Natural killer cell (primary cell): ENCODE results near the gene SF3A2. TPM values are rescaled to one million over a fixed set of nuclear protein-coding genes. Genes with fewer than 3 reads are reported as not detected.

Experiments used
- ATAC-seq, 3 donors: fragments of 150-1000 bp in 2 of 3; fragments of 200-7000 bp in 1 of 3; cut with Tn5 transposase; 1 replicate in 1 of 3; 2 replicates in 2 of 3; pipeline ENCODE4 v1.10.0; 2021; ENCODE audit warnings: mild to moderate bottlenecking in 2 of 3, moderate library complexity in 2 of 3
- DNase-seq, 2 donors: peaks; one replicate each; pipeline versions ENCODE4 v3.0.0 to v3.0.0-alpha.2; 2013 to 2021; ENCODE audit warnings: mixed read lengths in 1 of 2
- H3K27ac ChIP-seq: one replicate; pipeline ENCODE4 v1.5.1; 2013; ENCODE audit warnings: mild to moderate bottlenecking, low read length
- H3K27me3 ChIP-seq: one replicate; pipeline ENCODE4 v1.6.1; 2013; ENCODE audit warnings: low read length; ENCODE audit not compliant: control insufficient read depth, insufficient read depth
- H3K36me3 ChIP-seq: one replicate; pipeline ENCODE4 v1.6.1; 2013; ENCODE audit warnings: low read length; ENCODE audit not compliant: control insufficient read depth, insufficient read depth
- H3K4me1 ChIP-seq: one replicate; pipeline ENCODE4 v1.6.1; 2013; ENCODE audit warnings: low read length; ENCODE audit not compliant: control insufficient read depth, insufficient read depth
- H3K4me3 ChIP-seq: one replicate; pipeline ENCODE4 v1.5.1; 2013; ENCODE audit warnings: low read length
- H3K9me3 ChIP-seq: one replicate; pipeline ENCODE4 v1.6.1; 2013; ENCODE audit warnings: low read length; ENCODE audit not compliant: control insufficient read depth, insufficient read depth
- H3K27ac Mint-ChIP-seq, 2 donors: one replicate each; pipeline ENCODE4 v1.8.0; 2022; ENCODE audit warnings: mild to moderate bottlenecking in 2 of 2, mixed read lengths in 2 of 2, moderate library complexity in 1 of 2
- H3K27me3 Mint-ChIP-seq, 2 donors: one replicate each; pipeline ENCODE4 v1.8.0; 2022; ENCODE audit warnings: low read depth in 2 of 2, mixed read lengths in 2 of 2
- H3K36me3 Mint-ChIP-seq: one replicate; pipeline ENCODE4 v1.8.0; 2022; ENCODE audit warnings: mixed read lengths
- H3K4me1 Mint-ChIP-seq, 2 donors: one replicate each; pipeline ENCODE4 v1.8.0; 2022; ENCODE audit warnings: mixed read lengths in 2 of 2
- H3K4me3 Mint-ChIP-seq: one replicate; pipeline ENCODE4 v1.8.0; 2022; ENCODE audit warnings: mild to moderate bottlenecking, moderate library complexity, mixed read lengths
- H3K9me3 Mint-ChIP-seq, 2 donors: one replicate each; pipeline ENCODE4 v1.8.0; 2022; ENCODE audit warnings: mixed read lengths in 2 of 2
- WGBS: methylation state at CpG from one replicate; pipeline ENCODE4 v1.1.7; 2013; ENCODE audit warnings: missing lambda C conversion rate; ENCODE audit not compliant: insufficient coverage; 5-methylcytosine and 5-hydroxymethylcytosine counted together
- intact Hi-C: fragments of 100-400 bp; cut with micrococcal nuclease; formaldehyde crosslinking; loops from one replicate; pipeline ENCODE4 v1.14.2; 2022
- total RNA-seq, 4 donors: library from RNA; stranded (reverse); fragments of 120-200 nt in 1 of 4; gene quantifications; one replicate each; pipeline versions ENCODE4 v1.2.3 to v1.2.4, GENCODE V29; 2013 to 2022
- TF ChIP-seq, protein P1 (sequence below): fragments of 200-600 bp; IDR thresholded peaks from one replicate; pipeline ENCODE4 v1.8.0; 2022; ENCODE audit warnings: antibody characterized with exemption

SF3A2 gene
- total RNA-seq, 3 donors from 2014 or later (not counting 1 experiment from before 2014, with no cell fraction given) = 143 to 165 (median 147) TPM

DNA sequence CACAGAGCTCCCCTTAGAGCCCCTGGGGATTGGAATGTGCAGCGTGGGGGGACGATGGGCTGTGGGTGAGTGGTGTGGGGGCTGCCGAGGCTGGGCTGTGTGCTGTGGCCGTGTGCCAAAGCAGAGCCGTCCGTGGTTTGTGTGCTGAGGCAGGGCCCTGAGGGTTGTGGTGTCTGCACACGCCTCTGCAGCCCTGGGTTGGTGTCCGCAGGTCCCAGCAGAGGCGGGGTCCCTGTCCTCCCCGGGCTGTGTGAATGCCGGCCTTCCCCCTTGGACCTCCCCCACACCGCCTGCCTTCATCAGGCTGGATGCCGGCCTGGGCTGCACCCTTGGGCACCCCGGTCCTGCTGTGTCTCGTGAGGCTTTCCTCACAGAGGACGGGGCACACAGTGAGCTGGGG, 46.7 kb upstream of the SF3A2 start:
- Histone ChIP-seq H3K27ac (no peak overlapping the region), H3K27me3 (no peaks in the 10 kb centered on the region), H3K9me3 (no peaks in the 10 kb centered on the region), H3K4me3 (no peak overlapping the region), H3K4me1 (peaks cover 20% of the 10 kb centered on the region), H3K36me3 (peaks cover 51% of the 10 kb centered on the region)
- intact Hi-C loops = no loop called here
- Mint-ChIP-seq H3K27me3 (no peaks in the 10 kb centered on the region), H3K27ac (peak overlapping the region; percentile 16 to 62), H3K9me3 (no peaks in the 10 kb centered on the region), H3K4me3 (no peak overlapping the region), H3K36me3 (no peaks in the 10 kb centered on the region), H3K4me1 (peaks cover 13 to 16% of the 10 kb centered on the region in 2 donors)
- peak in 2 of 3 donors; percentile 26 to 30 for ATAC-seq
- TF ChIP-seq, protein P1, sequence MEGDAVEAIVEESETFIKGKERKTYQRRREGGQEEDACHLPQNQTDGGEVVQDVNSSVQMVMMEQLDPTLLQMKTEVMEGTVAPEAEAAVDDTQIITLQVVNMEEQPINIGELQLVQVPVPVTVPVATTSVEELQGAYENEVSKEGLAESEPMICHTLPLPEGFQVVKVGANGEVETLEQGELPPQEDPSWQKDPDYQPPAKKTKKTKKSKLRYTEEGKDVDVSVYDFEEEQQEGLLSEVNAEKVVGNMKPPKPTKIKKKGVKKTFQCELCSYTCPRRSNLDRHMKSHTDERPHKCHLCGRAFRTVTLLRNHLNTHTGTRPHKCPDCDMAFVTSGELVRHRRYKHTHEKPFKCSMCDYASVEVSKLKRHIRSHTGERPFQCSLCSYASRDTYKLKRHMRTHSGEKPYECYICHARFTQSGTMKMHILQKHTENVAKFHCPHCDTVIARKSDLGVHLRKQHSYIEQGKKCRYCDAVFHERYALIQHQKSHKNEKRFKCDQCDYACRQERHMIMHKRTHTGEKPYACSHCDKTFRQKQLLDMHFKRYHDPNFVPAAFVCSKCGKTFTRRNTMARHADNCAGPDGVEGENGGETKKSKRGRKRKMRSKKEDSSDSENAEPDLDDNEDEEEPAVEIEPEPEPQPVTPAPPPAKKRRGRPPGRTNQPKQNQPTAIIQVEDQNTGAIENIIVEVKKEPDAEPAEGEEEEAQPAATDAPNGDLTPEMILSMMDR = no peak
- DNase-seq = no peak
- WGBS = 48% methylated on average over 16 of the region's 16 CpGs

DNA sequence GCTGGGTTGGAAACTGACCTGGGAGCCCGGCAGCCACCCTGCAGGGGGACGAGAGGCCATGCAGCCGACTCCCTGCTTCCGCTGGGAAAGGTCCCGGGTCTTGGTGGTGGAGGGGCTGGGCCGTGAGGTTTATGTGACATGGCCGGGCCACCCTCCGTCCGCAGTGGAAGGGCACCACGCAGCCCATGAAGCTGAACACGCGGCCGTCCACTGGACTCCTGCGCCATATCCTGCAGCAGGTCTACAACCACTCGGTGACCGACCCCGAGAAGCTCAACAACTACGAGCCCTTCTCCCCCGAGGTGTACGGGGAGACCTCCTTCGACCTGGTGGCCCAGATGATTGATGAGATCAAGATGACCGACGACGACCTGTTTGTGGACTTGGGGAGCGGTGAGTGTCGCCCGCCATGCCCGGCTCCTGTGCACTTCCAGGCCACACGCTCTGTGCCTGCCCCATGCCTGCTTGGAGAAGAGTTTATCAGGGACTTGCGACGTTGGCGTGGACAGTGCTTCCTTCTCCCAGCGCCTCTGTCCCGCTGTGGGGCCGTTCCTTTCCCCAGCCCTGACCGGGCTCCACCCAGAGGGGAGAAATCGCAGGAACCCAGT, 45.7 kb upstream of the SF3A2 start:
- Histone ChIP-seq H3K27ac (no peak overlapping the region), H3K27me3 (no peaks in the 10 kb centered on the region), H3K9me3 (no peaks in the 10 kb centered on the region), H3K36me3 (peaks cover 57% of the 10 kb centered on the region), H3K4me1 (peaks cover 20% of the 10 kb centered on the region), H3K4me3 (no peak overlapping the region)
- 98% methylated on average over 37 of the region's 37 CpGs for WGBS
- no peak for ATAC-seq
- Mint-ChIP-seq H3K27ac (no peak overlapping the region), H3K4me1 (peaks cover 10 to 12% of the 10 kb centered on the region in 2 donors), H3K9me3 (no peaks in the 10 kb centered on the region), H3K4me3 (no peak overlapping the region), H3K27me3 (no peaks in the 10 kb centered on the region), H3K36me3 (no peaks in the 10 kb centered on the region)
- intact Hi-C loops = no loop called here
- TF ChIP-seq, protein P1 = no peak
- no peak for DNase-seq

DNA sequence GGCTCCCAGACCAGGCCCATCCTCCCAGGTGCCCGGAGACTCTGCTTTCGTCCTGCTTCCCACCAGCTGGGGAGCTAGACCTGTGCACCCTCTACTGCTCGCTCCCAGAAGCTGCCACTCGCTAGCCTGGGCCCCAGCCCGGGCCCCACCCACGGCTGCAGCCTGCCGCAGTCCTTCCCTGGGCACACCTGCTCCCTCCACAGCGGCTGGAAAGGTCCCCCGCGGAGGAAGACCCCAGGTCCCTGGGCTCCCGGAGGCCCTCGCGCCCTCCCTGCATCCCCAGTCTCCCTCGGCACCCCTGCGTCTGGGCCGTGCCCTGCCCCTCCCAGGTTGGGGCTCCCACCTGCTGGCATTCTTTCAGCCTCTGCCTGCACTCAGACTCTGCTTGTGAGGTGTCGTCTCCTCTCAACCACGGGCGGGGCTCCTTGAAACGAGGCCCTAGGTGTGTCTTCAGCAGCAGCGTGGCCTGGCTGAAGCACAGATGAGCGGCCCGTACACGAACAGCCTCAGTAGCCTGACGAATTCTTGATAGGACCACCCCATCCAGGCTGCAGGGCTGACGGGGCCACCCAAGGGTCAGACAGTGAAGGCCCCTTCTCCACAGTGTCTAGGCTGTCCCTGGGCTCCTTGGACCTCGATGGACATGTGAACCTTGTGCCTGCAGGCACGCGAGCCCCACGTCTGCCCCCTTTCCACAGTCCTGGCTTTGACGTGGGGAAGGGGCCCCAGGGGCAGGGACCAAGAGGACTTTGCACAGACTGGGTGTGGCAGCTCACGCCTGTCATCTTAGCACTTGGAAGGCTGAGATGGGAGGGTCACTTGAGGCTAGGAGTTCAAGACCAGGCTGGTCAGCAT, 44.9 kb upstream of the SF3A2 start:
- H3K9me3 Mint-ChIP-seq = no peaks in the 10 kb centered on the region
- Histone ChIP-seq H3K4me3 (no peak overlapping the region), H3K27ac (no peak overlapping the region), H3K4me1 (peaks cover 20% of the 10 kb centered on the region), H3K9me3 (no peaks in the 10 kb centered on the region), H3K27me3 (no peaks in the 10 kb centered on the region), H3K36me3 (peaks cover 51% of the 10 kb centered on the region)
- H3K27me3 Mint-ChIP-seq = no peaks in the 10 kb centered on the region
- intact Hi-C loops = no loop called here
- H3K36me3 Mint-ChIP-seq = no peaks in the 10 kb centered on the region
- no peak for DNase-seq
- no peak for ATAC-seq
- peaks cover 10 to 14% of the 10 kb centered on the region in 2 donors for H3K4me1 Mint-ChIP-seq
- whole genome bisulfite sequencing = 90% methylated on average over 32 of the region's 32 CpGs
- TF ChIP-seq, protein P1 = no peak
- no peak overlapping the region for H3K4me3 Mint-ChIP-seq
- H3K27ac Mint-ChIP-seq = no peak overlapping the region
